Tibial artery (tissue), 4 donors: ENCODE data around the gene ANKRD65.
A peak's percentile ranks its signal among the peaks of the same experiment; 100 is the strongest.

Source experiments
- DNase-seq, 2 donors: peaks; one replicate each; pipeline ENCODE4 v3.0.0-alpha.2; 2019
- H3K27ac ChIP-seq, 2 donors: fragments of 200-600 bp; sonication (generic) in 1 of 2; 1 replicate in 1 of 2; 2 replicates in 1 of 2; pipeline ENCODE4 v1.5.1; 2018 to 2019; ENCODE audit warnings: mild to moderate bottlenecking in 1 of 2
- H3K27me3 ChIP-seq, 2 donors: fragments of 200-600 bp; sonication (generic) in 1 of 2; one replicate each; pipeline versions ENCODE4 v1.5.1 to v1.6.0; 2016 to 2019
- H3K36me3 ChIP-seq, 3 donors: fragments of 200-600 bp; sonication (generic) in 2 of 3; one replicate each; pipeline ENCODE4 v1.5.1; 2016 to 2019; ENCODE audit warnings: mild to moderate bottlenecking in 2 of 3
- H3K4me1 ChIP-seq, 4 donors: fragments of 200-600 bp; sonication (generic) in 2 of 4; 1 replicate in 3 of 4; 2 replicates in 1 of 4; pipeline ENCODE4 v1.5.1; 2016 to 2019
- H3K4me3 ChIP-seq, 2 donors: fragments of 200-600 bp; sonication (generic) in 1 of 2; 1 replicate in 1 of 2; 2 replicates in 1 of 2; pipeline ENCODE4 v1.5.1; 2018 to 2019; ENCODE audit warnings: mild to moderate bottlenecking in 2 of 2
- H3K9me3 ChIP-seq, 3 donors: fragments of 200-600 bp; sonication (generic) in 1 of 3; one replicate each; pipeline ENCODE4 v1.5.1; 2016 to 2019
- CTCF ChIP-seq, 2 experiments: fragments of 200-600 bp in 1 of 2; fragments of 450-650 bp in 1 of 2; IDR thresholded peaks; one replicate each; pipeline ENCODE4 v1.5.1; 2017 to 2019; ENCODE audit warnings: antibody characterized with exemption in 2 of 2, mild to moderate bottlenecking in 1 of 2, moderate library complexity in 1 of 2
- intact Hi-C: fragments of 100-400 bp; cut with DNase I; formaldehyde crosslinking; loops from one replicate; pipeline ENCODE4 v1.15.0; 2023; ENCODE audit warnings: low total_unique reads

ANKRD65 gene

GRCh38 chr1:1434824-1435105 is 13.7 kb upstream of the ANKRD65 start:
- H3K27ac ChIP-seq, result peak overlapping the region; percentile 74 to 81
- peaks cover 0 to 10% (median 0%) of the 10 kb centered on the region in 3 donors for H3K36me3 ChIP-seq
- no peak for TF ChIP-seq CTCF (IDR thresholded peaks at IDR 0.05)
- intact Hi-C loops, result no loop called here
- peak overlapping the region in 1 of 2 donors; percentile 46 for H3K4me3 ChIP-seq
- no peaks in the 10 kb centered on the region for H3K9me3 ChIP-seq
- H3K4me1 ChIP-seq, result peaks cover 4 to 89% (median 59%) of the 10 kb centered on the region in 4 donors
- H3K27me3 ChIP-seq, result peaks cover 0 to 33% of the 10 kb centered on the region in 2 donors
- peak in 1 of 2 donors; percentile 63 for DNase-seq

- Histone ChIP-seq H3K9me3 (no peaks in the 10 kb centered on the region), H3K27ac (peak overlapping the region; percentile 74 to 81), H3K27me3 (peaks cover 0 to 33% of the 10 kb centered on the region in 2 donors), H3K4me1 (peaks cover 4 to 93% (median 60%) of the 10 kb centered on the region in 4 donors), H3K4me3 (no peak overlapping the region), H3K36me3 (peaks cover 0 to 7% (median 0%) of the 10 kb centered on the region in 3 donors)
- peak; percentile 26 to 80 for DNase-seq
- intact Hi-C loops, result no loop called here
- no peak for TF ChIP-seq CTCF (IDR thresholded peaks at IDR 0.05)
These were observed 13.2 kb upstream of the ANKRD65 start for GRCh38 chr1:1434131-1434823.

- DNase-seq, result peak in 1 of 2 donors; percentile 64
- Histone ChIP-seq H3K4me1 (peaks cover 4 to 90% (median 60%) of the 10 kb centered on the region in 4 donors), H3K36me3 (peaks cover 0 to 2% (median 0%) of the 10 kb centered on the region in 3 donors), H3K9me3 (no peaks in the 10 kb centered on the region), H3K27ac (peak overlapping the region; percentile 74 to 81), H3K4me3 (no peak overlapping the region), H3K27me3 (peaks cover 0 to 31% of the 10 kb centered on the region in 2 donors)
- intact Hi-C loops, result no loop called here
- TF ChIP-seq CTCF (IDR thresholded peaks at IDR 0.05), result no peak
These were observed 12.7 kb upstream of the ANKRD65 start for GRCh38 chr1:1433804-1434130.

GRCh38 chr1:1432951-1433803 is 12.1 kb upstream of the ANKRD65 start:
- Histone ChIP-seq H3K4me3 (no peak overlapping the region), H3K4me1 (peaks cover 4 to 86% (median 60%) of the 10 kb centered on the region in 4 donors), H3K9me3 (no peaks in the 10 kb centered on the region), H3K27me3 (peaks cover 0 to 28% of the 10 kb centered on the region in 2 donors), H3K27ac (peak overlapping the region; percentile 74 to 81), H3K36me3 (no peaks in the 10 kb centered on the region)
- DNase-seq, result peak; percentile 38 to 75
- intact Hi-C loops, result no loop called here
- TF ChIP-seq CTCF (IDR thresholded peaks at IDR 0.05), result no peak

- H3K27ac ChIP-seq, result peak overlapping the region; percentile 74 to 81
- H3K36me3 ChIP-seq, result no peaks in the 10 kb centered on the region
- H3K4me1 ChIP-seq, result peaks cover 4 to 84% (median 64%) of the 10 kb centered on the region in 4 donors
- TF ChIP-seq CTCF (IDR thresholded peaks at IDR 0.05), result no peak
- H3K9me3 ChIP-seq, result no peaks in the 10 kb centered on the region
- intact Hi-C loops, result no loop called here
- H3K4me3 ChIP-seq, result no peak overlapping the region
- peaks cover 0 to 27% of the 10 kb centered on the region in 2 donors for H3K27me3 ChIP-seq
- DNase-seq, result no peak
These were observed 11.3 kb upstream of the ANKRD65 start for GRCh38 chr1:1432274-1432950.
